Sigmoid colon (tissue), 7 donors: ENCODE data around the gene CFAP57. TPM values are rescaled to one million over a fixed set of nuclear protein-coding genes. Genes with fewer than 3 reads are reported as not detected.

Experiments
- DNase-seq: peaks from one replicate; pipeline ENCODE4 v3.0.0-alpha.2; 2019
- H3K27ac ChIP-seq, 4 donors: fragments of 200-600 bp; sonication (generic); one replicate each; pipeline ENCODE4 v1.5.1; 2016 to 2019; ENCODE audit warnings: mild to moderate bottlenecking in 1 of 4
- H3K27me3 ChIP-seq, 3 donors: fragments of 200-600 bp; sonication (generic); one replicate each; pipeline ENCODE4 v1.5.1; 2019; ENCODE audit warnings: mild to moderate bottlenecking in 1 of 3
- H3K36me3 ChIP-seq, 4 donors: fragments of 200-600 bp; sonication (generic); one replicate each; pipeline ENCODE4 v1.5.1; 2016 to 2019
- H3K4me1 ChIP-seq, 4 donors: fragments of 200-600 bp; sonication (generic); one replicate each; pipeline ENCODE4 v1.5.1; 2017 to 2019
- H3K4me3 ChIP-seq, 4 donors: fragments of 200-600 bp; sonication (generic); one replicate each; pipeline ENCODE4 v1.5.1; 2017 to 2019; ENCODE audit warnings: mild to moderate bottlenecking in 2 of 4, moderate library complexity in 1 of 4
- H3K9me3 ChIP-seq, 4 donors: fragments of 200-600 bp in 3 of 4; sonication (generic) in 3 of 4; one replicate each; pipeline versions ENCODE4 v1.5.1 to v1.6.1; 2013 to 2019
- EP300 ChIP-seq, 4 donors: sonication (generic); formaldehyde crosslinking; IDR thresholded peaks; one replicate each; pipeline ENCODE4 v1.6.1; 2017; ENCODE audit warnings: antibody characterized with exemption in 4 of 4
- POLR2A ChIP-seq, 2 donors: fragments of 450-650 bp; IDR thresholded peaks; one replicate each; pipeline ENCODE4 v1.6.1; 2016; ENCODE audit warnings: antibody characterized with exemption in 2 of 2, mild to moderate bottlenecking in 2 of 2, moderate library complexity in 2 of 2
- POLR2AphosphoS5 ChIP-seq, 4 donors: sonication (generic); formaldehyde crosslinking; IDR thresholded peaks; one replicate each; pipeline ENCODE4 v1.6.1; 2017; ENCODE audit warnings: antibody characterized with exemption in 4 of 4
- WGBS, 2 donors: extraction: QIAGEN DNeasy Blood & Tissue Kit; methylation state at CpG; one replicate each; pipeline ENCODE4 v1.1.7; 2013; 5-methylcytosine and 5-hydroxymethylcytosine counted together
- intact Hi-C: fragments of 100-400 bp; cut with DNase I; formaldehyde crosslinking; loops from one replicate; pipeline ENCODE4 v1.15.1; 2023
- polyA plus RNA-seq, 3 donors: library from polyadenylated mRNA; stranded (reverse); fragments of 200-250 nt; gene quantifications; one replicate each; pipeline ENCODE4 v1.2.3, GENCODE V29; 2013
- total RNA-seq, 4 donors: library from RNA; depleted of rRNA; stranded (reverse); fragments of >200 nt; gene quantifications; one replicate each; pipeline ENCODE4 v1.1.0, GENCODE V29; 2016
- TF ChIP-seq, protein P1 (sequence below), 4 experiments: fragments of 450-650 bp in 3 of 4; fragments of 200-600 bp in 1 of 4; IDR thresholded peaks; one replicate each; pipeline ENCODE4 v1.5.1; 2016 to 2019; ENCODE audit warnings: antibody characterized with exemption in 4 of 4, mild to moderate bottlenecking in 3 of 4, moderate library complexity in 2 of 4
- donor health status: healthy with polysubstance abuse.
- donor health status: Bipolar disorder and iron deficiency.
- donor health status: healthy.

The CFAP57 gene
- total and polyA plus RNA-seq, 7 donors: under 0.01 to 0.06 TPM; not detected in 5

DNA sequence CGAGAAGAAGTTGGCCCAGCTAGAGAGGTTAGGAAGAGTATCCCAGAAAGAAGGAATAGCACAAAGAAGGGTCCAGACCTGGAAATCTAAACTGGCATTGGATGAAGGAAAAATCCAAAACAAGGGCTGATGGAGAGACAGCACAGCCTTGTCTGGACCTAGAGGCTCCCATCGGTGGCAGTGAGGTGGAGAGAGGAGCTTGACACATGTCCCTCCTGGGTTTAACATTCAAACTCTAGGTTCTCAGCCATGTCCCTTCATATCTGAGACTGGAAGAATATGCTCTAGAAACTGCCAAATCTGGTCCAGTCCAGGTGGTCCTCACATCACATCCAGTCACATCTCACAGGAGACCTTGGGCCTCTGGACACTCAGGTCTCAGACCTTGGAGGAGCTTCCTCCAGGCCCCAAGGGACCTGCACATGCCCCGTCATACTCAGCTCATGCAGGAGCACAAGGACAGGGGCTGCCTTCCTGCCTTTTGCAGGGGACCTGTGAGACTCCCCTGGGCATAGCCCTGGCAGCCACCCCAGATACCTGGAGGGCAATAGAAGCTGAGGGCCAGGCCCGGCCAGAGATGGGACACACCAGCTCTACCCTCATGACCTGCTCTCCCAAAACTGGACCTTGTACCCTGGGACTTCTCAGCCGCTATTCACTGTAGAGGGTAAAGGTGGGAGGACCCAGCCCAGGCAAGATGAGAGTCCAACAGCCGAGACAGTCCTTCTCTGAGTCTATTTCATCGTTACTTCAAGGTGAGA lies 105.2 kb downstream of the CFAP57 start:
- Histone ChIP-seq H3K36me3 (no peaks in the 10 kb centered on the region), H3K27me3 (peaks cover 0 to 9% (median 0%) of the 10 kb centered on the region in 3 donors), H3K4me1 (no peaks in the 10 kb centered on the region), H3K9me3 (no peaks in the 10 kb centered on the region), H3K4me3 (no peak overlapping the region), H3K27ac (no peak overlapping the region)
- intact Hi-C loops: no loop called here
- TF ChIP-seq, protein P1, sequence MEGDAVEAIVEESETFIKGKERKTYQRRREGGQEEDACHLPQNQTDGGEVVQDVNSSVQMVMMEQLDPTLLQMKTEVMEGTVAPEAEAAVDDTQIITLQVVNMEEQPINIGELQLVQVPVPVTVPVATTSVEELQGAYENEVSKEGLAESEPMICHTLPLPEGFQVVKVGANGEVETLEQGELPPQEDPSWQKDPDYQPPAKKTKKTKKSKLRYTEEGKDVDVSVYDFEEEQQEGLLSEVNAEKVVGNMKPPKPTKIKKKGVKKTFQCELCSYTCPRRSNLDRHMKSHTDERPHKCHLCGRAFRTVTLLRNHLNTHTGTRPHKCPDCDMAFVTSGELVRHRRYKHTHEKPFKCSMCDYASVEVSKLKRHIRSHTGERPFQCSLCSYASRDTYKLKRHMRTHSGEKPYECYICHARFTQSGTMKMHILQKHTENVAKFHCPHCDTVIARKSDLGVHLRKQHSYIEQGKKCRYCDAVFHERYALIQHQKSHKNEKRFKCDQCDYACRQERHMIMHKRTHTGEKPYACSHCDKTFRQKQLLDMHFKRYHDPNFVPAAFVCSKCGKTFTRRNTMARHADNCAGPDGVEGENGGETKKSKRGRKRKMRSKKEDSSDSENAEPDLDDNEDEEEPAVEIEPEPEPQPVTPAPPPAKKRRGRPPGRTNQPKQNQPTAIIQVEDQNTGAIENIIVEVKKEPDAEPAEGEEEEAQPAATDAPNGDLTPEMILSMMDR (IDR thresholded peaks at IDR 0.05): no peak
- TF ChIP-seq POLR2AphosphoS5 (IDR thresholded peaks at IDR 0.05) (no peak), EP300 (IDR thresholded peaks at IDR 0.05) (no peak), POLR2A (IDR thresholded peaks at IDR 0.05) (no peak)
- WGBS, 2 donors: 79 to 86% methylated on average over 7 of the region's 7 CpGs
- peak; percentile 59 for DNase-seq

DNA sequence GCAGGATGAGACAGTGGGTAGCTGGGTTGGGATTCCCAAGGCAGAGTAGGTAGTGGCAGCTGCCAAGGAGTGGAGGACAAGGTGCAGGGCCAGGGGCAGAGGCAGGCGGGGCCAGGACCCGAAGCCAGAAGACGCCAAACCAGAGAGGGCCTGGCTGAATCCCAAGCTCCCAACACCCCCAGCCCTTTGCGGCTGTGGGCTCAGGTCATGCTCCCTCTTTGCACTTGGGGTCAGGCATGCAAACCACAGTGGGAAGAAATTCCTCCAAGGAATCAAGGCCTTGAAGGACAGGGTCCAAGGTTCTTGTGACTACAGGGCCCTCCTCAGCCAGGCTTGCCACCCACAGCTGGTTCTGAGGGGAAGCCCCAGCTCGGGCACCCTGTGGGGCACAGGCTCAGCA lies 107.0 kb downstream of the CFAP57 start:
- WGBS, 2 donors: 91 to 95% methylated on average over 5 of the region's 5 CpGs
- TF ChIP-seq, protein P1 (IDR thresholded peaks at IDR 0.05): no peak
- TF ChIP-seq EP300 (IDR thresholded peaks at IDR 0.05) (no peak), POLR2AphosphoS5 (IDR thresholded peaks at IDR 0.05) (no peak), POLR2A (IDR thresholded peaks at IDR 0.05) (no peak)
- Histone ChIP-seq H3K4me1 (no peaks in the 10 kb centered on the region), H3K27ac (no peak overlapping the region), H3K4me3 (no peak overlapping the region), H3K36me3 (no peaks in the 10 kb centered on the region), H3K27me3 (peaks cover 0 to 3% (median 0%) of the 10 kb centered on the region in 3 donors), H3K9me3 (no peaks in the 10 kb centered on the region)
- DNase-seq: peak; percentile 40
- intact Hi-C loops: no loop called here

DNA sequence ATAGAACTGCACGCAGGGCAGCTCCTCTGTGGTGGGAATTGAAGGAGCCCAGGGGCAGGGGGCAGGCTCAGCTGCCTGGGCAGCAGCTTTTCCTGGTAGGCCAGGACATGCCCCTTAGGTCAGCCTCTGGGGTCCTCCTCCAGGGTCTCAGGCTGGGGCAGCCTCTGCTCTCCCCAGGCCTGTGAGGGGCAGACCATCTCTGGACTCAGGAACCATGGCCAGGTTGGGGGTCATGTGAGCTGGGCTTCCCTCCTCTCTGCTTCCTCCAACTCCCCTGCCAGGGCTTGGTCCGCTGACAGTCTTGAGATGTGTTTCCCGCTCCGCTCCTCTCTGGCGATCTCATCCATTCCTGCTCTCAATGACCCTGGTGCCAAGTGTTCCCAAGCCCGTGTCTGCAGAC lies 107.5 kb downstream of the CFAP57 start:
- no peaks in the 10 kb centered on the region for H3K36me3 ChIP-seq
- no peak overlapping the region for H3K4me3 ChIP-seq
- WGBS, 2 donors: 94% methylated on average over 6 of the region's 6 CpGs
- no peaks in the 10 kb centered on the region for H3K4me1 ChIP-seq
- intact Hi-C loops: no loop called here
- no peaks in the 10 kb centered on the region for H3K9me3 ChIP-seq
- peaks cover 0 to 3% (median 0%) of the 10 kb centered on the region in 3 donors for H3K27me3 ChIP-seq
- TF ChIP-seq POLR2A (IDR thresholded peaks at IDR 0.05) (no peak), EP300 (IDR thresholded peaks at IDR 0.05) (no peak), POLR2AphosphoS5 (IDR thresholded peaks at IDR 0.05) (no peak)
- TF ChIP-seq, protein P1 (IDR thresholded peaks at IDR 0.05): no peak
- no peak overlapping the region for H3K27ac ChIP-seq
- DNase-seq: no peak

DNA sequence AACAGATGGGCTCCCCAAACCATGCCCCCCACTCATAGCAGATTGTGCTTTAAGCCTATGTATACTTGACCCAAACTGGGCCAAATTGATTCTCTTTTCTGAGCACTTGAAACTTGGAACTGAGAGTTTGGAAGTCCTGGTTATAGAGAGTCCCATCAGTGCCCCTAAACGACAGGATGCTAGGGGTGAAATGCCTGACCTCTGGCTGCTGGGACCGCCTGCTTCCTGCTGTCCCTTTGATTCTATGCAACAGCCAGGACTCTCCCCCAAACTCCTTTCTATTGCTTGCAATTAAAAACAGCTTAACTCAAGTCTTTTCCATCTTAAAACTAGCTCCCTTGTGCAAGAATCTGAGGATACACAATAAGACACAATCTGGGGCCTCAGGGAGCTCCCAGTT lies 108.6 kb downstream of the CFAP57 start:
- WGBS, 2 donors: 68 to 81% methylated on average over 2 of the region's 2 CpGs
- H3K4me1 ChIP-seq: no peaks in the 10 kb centered on the region
- H3K9me3 ChIP-seq: no peaks in the 10 kb centered on the region
- TF ChIP-seq POLR2A (IDR thresholded peaks at IDR 0.05): no peak
- TF ChIP-seq POLR2AphosphoS5 (IDR thresholded peaks at IDR 0.05): no peak
- no peak for TF ChIP-seq EP300 (IDR thresholded peaks at IDR 0.05)
- TF ChIP-seq, protein P1 (IDR thresholded peaks at IDR 0.05): no peak
- H3K27me3 ChIP-seq: peaks cover 0 to 4% (median 3%) of the 10 kb centered on the region in 3 donors
- no peak overlapping the region for H3K4me3 ChIP-seq
- DNase-seq: no peak
- no peak overlapping the region for H3K27ac ChIP-seq
- H3K36me3 ChIP-seq: no peaks in the 10 kb centered on the region
- intact Hi-C loops: no loop called here
